Activated CD4-positive, alpha-beta T cell treated with anti-CD3 and anti-CD28 coated beads for 36 hours (primary cell): ENCODE results near the gene ABCB8. TPM values are rescaled to one million over a fixed set of nuclear protein-coding genes. Genes with fewer than 3 reads are reported as not detected.

Experiments
- ATAC-seq: fragments of 200-7000 bp; cut with Tn5 transposase; one replicate; pipeline ENCODE4 v1.10.0; 2021; ENCODE audit warnings: mild to moderate bottlenecking, moderate library complexity
- CTCF ChIA-PET: fragments of 350-600 bp; sonication (Branson Sonifier 250); formaldehyde crosslinking; loops from one replicate; lab custom pipeline; 2021; ENCODE audit warnings: antibody characterized with exemption; lab: Charles Lee
- POLR2A ChIA-PET: fragments of 350-600 bp; sonication (Branson Sonifier 250); formaldehyde crosslinking; loops from one replicate; lab custom pipeline; 2021; ENCODE audit warnings: antibody characterized with exemption, inconsistent platforms; lab: Charles Lee
- DNase-seq: peaks from one replicate; pipeline ENCODE4 v3.0.0-alpha.2; 2020
- H3K27ac Mint-ChIP-seq: one replicate; pipeline ENCODE4 v1.8.0; 2021; ENCODE audit warnings: mixed read lengths
- H3K27me3 Mint-ChIP-seq: one replicate; pipeline ENCODE4 v1.8.0; 2021; ENCODE audit warnings: mixed read lengths
- H3K36me3 Mint-ChIP-seq: one replicate; pipeline ENCODE4 v1.8.0; 2021; ENCODE audit warnings: low read depth, mixed read lengths
- H3K4me1 Mint-ChIP-seq: one replicate; pipeline ENCODE4 v1.8.0; 2021; ENCODE audit warnings: mixed read lengths
- H3K4me3 Mint-ChIP-seq: one replicate; pipeline ENCODE4 v1.8.0; 2021; ENCODE audit warnings: mild to moderate bottlenecking, moderate library complexity, mixed read lengths
- H3K9me3 Mint-ChIP-seq: one replicate; pipeline ENCODE4 v1.8.0; 2021; ENCODE audit warnings: low read depth, mixed read lengths
- intact Hi-C, 2 experiments: fragments of 100-400 bp; cut with DNase I in 1 of 2; cut with micrococcal nuclease in 1 of 2; formaldehyde crosslinking; loops; one replicate each; pipeline versions ENCODE4 v1.14.2 to v1.15.1; 2022 to 2024; cut with DNase I, micrococcal nuclease
- total RNA-seq, 2 experiments: library from RNA; stranded (reverse); gene quantifications; one replicate each; pipeline ENCODE4 v1.2.3, GENCODE V29; 2021

ABCB8 gene
- total RNA-seq = 10 to 100 TPM; 41.9 to 44.5 TPM

DNA sequence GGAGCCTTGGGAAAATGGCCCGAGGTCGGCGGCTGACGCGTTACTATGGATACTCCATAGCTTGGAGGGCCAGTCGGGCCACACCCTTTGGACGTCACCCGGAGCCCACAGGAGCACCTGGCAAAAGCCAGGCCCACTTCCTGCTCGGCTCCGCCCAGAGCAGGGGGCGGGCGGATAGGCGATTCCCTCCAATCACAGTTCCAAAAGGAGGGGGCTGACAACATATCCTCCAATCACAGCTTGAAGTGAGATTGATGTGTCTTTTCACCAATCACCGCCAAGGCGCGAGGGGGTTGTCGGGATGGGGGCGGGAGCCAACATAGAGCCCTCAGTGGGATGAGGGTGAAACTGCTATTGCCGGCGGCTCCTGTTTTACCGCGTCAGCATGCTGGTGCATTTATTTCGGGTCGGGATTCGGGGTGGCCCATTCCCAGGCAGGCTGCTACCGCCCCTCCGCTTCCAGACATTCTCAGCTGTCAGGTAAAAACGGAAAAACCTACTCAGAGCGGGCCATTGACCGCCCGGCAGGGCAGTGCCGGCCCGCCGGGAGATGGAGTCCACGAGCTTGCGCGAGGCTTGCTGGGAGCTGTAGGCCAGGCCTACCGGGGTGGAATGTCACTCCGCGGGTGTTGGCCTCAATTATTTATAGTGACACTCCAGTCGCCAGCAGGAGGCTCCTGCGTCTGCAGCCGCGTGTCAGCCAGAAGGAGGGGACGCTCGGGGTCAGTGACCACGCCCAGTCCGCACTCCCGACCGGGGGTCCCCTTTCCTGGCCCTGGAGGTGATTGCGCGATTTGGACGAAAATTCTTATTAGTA, at the start of gene ABCB8:
TSS of gene ABCB8 (plus strand) at position 320 of the 817 bp plus-strand sequence. CDS start at position 386, 66 bp downstream.
- H3K4me1 Mint-ChIP-seq = peaks cover 23% of the 10 kb centered on the region
- peak within 1 kb of the TSS; percentile 95 for H3K27ac Mint-ChIP-seq
- H3K36me3 Mint-ChIP-seq = peaks cover 7% of the 10 kb centered on the region
- H3K4me3 Mint-ChIP-seq = peak within 1 kb of the TSS; percentile 97
- ATAC-seq (peak; percentile 95), DNase-seq (peak; percentile 99)
- no peaks in the 10 kb centered on the region for H3K27me3 Mint-ChIP-seq
- CTCF ChIA-PET = interaction anchor here (0.6 to 2.5 kb wide), 18 partner anchors 9 to 514 kb away, joined by 3 to 26 read pairs (median 4); partner anchors contain the start of genes ABCF2 and GIMAP7
- no peaks in the 10 kb centered on the region for H3K9me3 Mint-ChIP-seq
- intact Hi-C loops = loop anchor here (1.0 to 5.0 kb wide), 13 partner anchors 10 to 1190 kb away; partner anchors contain the start of genes ABCF2 (in 1 of the 2), FASTK (in 1 of the 2), NUB1 (in 1 of the 2) and TMUB1 (in 1 of the 2)
- POLR2A ChIA-PET = interaction anchor here (0.6 to 1.0 kb wide), 2 partner anchors 10 to 14 kb away, joined by 3 to 4 read pairs; no protein-coding TSS in a partner anchor

- H3K27me3 Mint-ChIP-seq = peaks cover 48% of the 10 kb centered on the region
- POLR2A ChIA-PET = no interaction called here
- H3K27ac Mint-ChIP-seq = no peak overlapping the region
Observed at GRCh38 chr7:150979713-150980390, 48.4 kb upstream of the ABCB8 start.

GRCh38 chr7:150980663-150981062, 47.6 kb upstream of the ABCB8 start:
- no peak for DNase-seq
- Mint-ChIP-seq H3K4me1 (peaks cover 18% of the 10 kb centered on the region), H3K36me3 (no peaks in the 10 kb centered on the region), H3K9me3 (no peaks in the 10 kb centered on the region), H3K4me3 (no peak overlapping the region), H3K27me3 (peaks cover 48% of the 10 kb centered on the region), H3K27ac (no peak overlapping the region)
- CTCF ChIA-PET = interaction anchor here (0.9 to 1.7 kb wide), 5 partner anchors 9 to 130 kb away, joined by 4 to 7 read pairs (median 6); no protein-coding TSS in a partner anchor
- no peak for ATAC-seq
- intact Hi-C loops = no loop called here
- POLR2A ChIA-PET = no interaction called here

More at GRCh38 chr7:150979713-150980390, 48.4 kb upstream of the ABCB8 start:
- Mint-ChIP-seq H3K36me3 (no peaks in the 10 kb centered on the region), H3K9me3 (no peaks in the 10 kb centered on the region), H3K4me3 (no peak overlapping the region), H3K4me1 (peaks cover 23% of the 10 kb centered on the region)
- no peak for ATAC-seq
- CTCF ChIA-PET = interaction anchor here (0.6 to 1.7 kb wide), 11 partner anchors 9 to 184 kb away, joined by 3 to 7 read pairs (median 4); no protein-coding TSS in a partner anchor
- no peak for DNase-seq
- intact Hi-C loops = no loop called here

- intact Hi-C loops = no loop called here
- POLR2A ChIA-PET = no interaction called here
- DNase-seq = no peak
- Mint-ChIP-seq H3K27ac (no peak overlapping the region), H3K4me1 (peaks cover 20% of the 10 kb centered on the region), H3K27me3 (peaks cover 43% of the 10 kb centered on the region), H3K9me3 (no peaks in the 10 kb centered on the region), H3K36me3 (no peaks in the 10 kb centered on the region), H3K4me3 (no peak overlapping the region)
- ATAC-seq = no peak
- CTCF ChIA-PET = interaction anchor here (1.9 kb wide), 1 partner anchor 19 kb away, joined by 7 read pairs; no protein-coding TSS in a partner anchor
Observed at GRCh38 chr7:150981644-150982043, 46.6 kb upstream of the ABCB8 start.

DNA sequence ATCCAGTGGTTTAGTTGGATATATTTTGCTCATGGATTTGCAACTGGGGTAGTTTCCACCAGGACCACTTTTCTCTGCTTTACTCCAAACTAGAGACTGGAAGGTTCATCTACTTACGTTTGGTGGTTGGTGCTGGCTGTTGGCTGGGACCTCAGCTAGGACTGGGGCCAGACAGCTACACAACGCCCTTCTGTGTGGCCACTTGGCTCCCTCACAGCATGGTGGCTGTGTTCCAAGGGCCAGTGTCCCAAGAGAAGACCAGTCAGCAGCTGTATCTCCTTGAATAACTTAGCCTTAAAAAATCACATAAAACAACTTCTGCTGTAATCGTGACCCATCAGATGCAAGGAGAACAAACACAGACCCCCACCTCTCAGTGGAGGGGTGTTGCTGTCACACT, 45.9 kb upstream of the ABCB8 start:
- H3K27me3 Mint-ChIP-seq = peaks cover 36% of the 10 kb centered on the region
- DNase-seq (no peak), ATAC-seq (no peak)
- ChIA-PET POLR2A (no interaction called here), CTCF (interaction anchor here (1.3 to 1.9 kb wide), 2 partner anchors 20 to 36 kb away, joined by 3 to 7 read pairs; no protein-coding TSS in a partner anchor)
- H3K4me1 Mint-ChIP-seq = peaks cover 13% of the 10 kb centered on the region
- H3K4me3 Mint-ChIP-seq = no peak overlapping the region
- no peaks in the 10 kb centered on the region for H3K36me3 Mint-ChIP-seq
- H3K27ac Mint-ChIP-seq = no peak overlapping the region
- H3K9me3 Mint-ChIP-seq = no peaks in the 10 kb centered on the region
- intact Hi-C loops = no loop called here

- Mint-ChIP-seq H3K36me3 (no peaks in the 10 kb centered on the region), H3K27me3 (peaks cover 31% of the 10 kb centered on the region), H3K9me3 (no peaks in the 10 kb centered on the region), H3K27ac (no peak overlapping the region), H3K4me1 (peaks cover 21% of the 10 kb centered on the region), H3K4me3 (no peak overlapping the region)
- ATAC-seq = no peak
- CTCF ChIA-PET = interaction anchor here (0.6 to 4.8 kb wide), 22 partner anchors 9 to 125 kb away, joined by 3 to 47 read pairs (median 4); no protein-coding TSS in a partner anchor
- peak; percentile 54 for DNase-seq
- POLR2A ChIA-PET = no interaction called here
- intact Hi-C loops = no loop called here
Observed at GRCh38 chr7:150983893-150984368, 44.3 kb upstream of the ABCB8 start.

DNA sequence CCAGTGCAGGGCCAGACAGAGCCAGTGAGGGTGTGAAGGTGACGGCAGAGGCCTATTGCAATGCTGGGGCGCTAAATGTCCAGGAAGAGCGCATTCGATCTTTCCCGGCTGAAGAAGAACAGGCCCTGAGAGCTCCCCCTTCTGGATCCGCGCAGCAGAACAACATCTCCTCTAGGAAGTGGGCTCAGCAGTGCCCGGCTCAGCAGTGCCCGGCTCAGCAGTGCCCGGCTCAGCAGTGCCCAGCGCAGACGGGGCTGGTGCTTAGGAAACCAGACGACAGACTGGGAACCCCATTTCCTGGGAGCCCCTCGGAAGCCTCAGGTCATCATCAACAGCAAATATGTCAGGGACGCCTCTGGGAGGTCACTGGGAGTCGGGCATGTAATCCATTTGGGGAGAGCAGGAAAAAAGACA, 42.1 kb upstream of the ABCB8 start:
- Mint-ChIP-seq H3K27me3 (peaks cover 18% of the 10 kb centered on the region), H3K27ac (no peak overlapping the region), H3K4me1 (peaks cover 26% of the 10 kb centered on the region), H3K4me3 (no peak overlapping the region), H3K36me3 (peaks cover 3% of the 10 kb centered on the region), H3K9me3 (peaks cover 15% of the 10 kb centered on the region)
- peak; percentile 78 for DNase-seq
- CTCF ChIA-PET = interaction anchor here (0.6 to 4.8 kb wide), 21 partner anchors 8 to 122 kb away, joined by 3 to 47 read pairs (median 4); no protein-coding TSS in a partner anchor
- intact Hi-C loops = loop anchor here (2.0 to 5.0 kb wide), 2 partner anchors 109 to 207 kb away; no protein-coding TSS in a partner anchor
- ATAC-seq = peak; percentile 56
- POLR2A ChIA-PET = no interaction called here

DNA sequence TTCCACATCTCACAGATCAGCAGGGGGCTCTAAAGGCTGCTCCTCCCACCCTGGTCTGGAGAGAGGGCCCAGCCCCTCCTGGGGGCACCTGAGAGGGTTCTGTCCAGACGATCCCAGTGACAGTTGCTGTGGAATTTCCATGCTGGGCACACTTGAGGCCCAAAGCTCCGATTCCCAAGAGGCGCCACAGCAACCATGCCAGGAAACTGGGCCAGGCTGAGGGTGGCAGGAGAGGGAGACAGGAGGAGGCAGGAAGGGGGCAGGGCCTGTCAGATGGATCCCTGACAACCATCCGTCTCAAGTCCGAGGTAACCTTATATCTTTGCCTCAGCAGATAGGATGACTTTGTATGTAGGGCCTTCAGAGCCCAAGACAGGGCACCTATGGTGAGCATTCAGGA, 41.7 kb upstream of the ABCB8 start:
- CTCF ChIA-PET = interaction anchor here (1.0 to 4.8 kb wide), 13 partner anchors 8 to 122 kb away, joined by 3 to 47 read pairs (median 7); no protein-coding TSS in a partner anchor
- DNase-seq = no peak
- POLR2A ChIA-PET = no interaction called here
- H3K27me3 Mint-ChIP-seq = peaks cover 13% of the 10 kb centered on the region
- peaks cover 3% of the 10 kb centered on the region for H3K36me3 Mint-ChIP-seq
- no peak overlapping the region for H3K27ac Mint-ChIP-seq
- H3K9me3 Mint-ChIP-seq = peaks cover 19% of the 10 kb centered on the region
- intact Hi-C loops = loop anchor here (2.0 to 5.0 kb wide), 2 partner anchors 109 to 208 kb away; no protein-coding TSS in a partner anchor
- ATAC-seq = no peak
- no peak overlapping the region for H3K4me3 Mint-ChIP-seq
- H3K4me1 Mint-ChIP-seq = peaks cover 26% of the 10 kb centered on the region

DNA sequence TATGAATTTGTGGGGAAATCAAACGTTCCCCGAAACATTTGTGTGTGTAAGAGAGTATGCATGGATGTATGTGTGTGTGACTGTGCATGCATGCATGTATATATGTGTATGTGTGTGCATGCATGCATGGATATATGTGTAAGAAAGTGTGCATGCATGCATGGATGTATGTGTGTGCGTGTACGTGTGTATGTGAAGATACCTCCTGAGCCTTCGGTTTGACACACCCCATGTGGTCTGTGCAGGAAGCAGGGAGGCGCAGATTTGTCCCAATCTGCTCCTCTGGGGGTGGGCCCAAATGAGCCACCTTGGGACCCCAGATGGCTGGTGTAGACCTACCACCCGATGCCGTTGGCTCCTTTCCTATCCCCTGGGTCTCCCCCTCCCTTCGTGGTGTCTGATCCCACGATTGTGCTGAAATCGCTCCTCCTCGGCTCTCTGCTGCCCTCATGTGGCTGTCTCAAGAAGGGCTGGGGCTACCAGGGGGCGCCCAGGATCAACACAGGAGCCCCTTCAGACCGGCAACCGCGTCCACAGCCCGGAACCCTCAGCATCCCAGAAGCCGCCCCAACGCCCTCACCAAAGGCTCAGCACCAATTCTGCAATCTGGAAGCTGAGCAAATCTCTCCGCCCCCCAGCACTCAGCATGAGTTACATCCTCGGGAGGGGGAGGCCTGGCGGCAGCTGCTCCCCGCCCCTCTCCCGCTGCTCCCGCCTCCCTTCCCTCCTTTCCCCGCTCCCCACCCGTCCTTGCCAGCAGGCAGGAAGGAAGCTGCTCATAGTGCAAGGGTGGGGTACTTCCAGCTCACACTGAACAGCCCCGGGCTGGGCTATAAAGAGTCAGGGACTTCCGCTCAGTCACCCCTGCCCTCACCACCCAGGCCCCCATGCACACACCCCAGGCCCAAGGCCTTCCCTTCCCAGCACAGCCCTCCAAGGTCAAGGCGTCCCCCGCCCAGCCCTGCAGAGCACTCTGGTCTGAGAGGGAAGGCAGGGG, 39.7 kb upstream of the ABCB8 start:
- no peaks in the 10 kb centered on the region for H3K27me3 Mint-ChIP-seq
- ATAC-seq = peak; percentile 78
- peaks cover 19% of the 10 kb centered on the region for H3K9me3 Mint-ChIP-seq
- no peak overlapping the region for H3K27ac Mint-ChIP-seq
- peak; percentile 83 for DNase-seq
- POLR2A ChIA-PET = no interaction called here
- peak overlapping the region; percentile 8 for H3K4me3 Mint-ChIP-seq
- peaks cover 3% of the 10 kb centered on the region for H3K36me3 Mint-ChIP-seq
- CTCF ChIA-PET = interaction anchor here (0.7 to 3.3 kb wide), 13 partner anchors 8 to 298 kb away, joined by 3 to 17 read pairs (median 3); no protein-coding TSS in a partner anchor
- H3K4me1 Mint-ChIP-seq = peaks cover 26% of the 10 kb centered on the region
- intact Hi-C loops = loop anchor here (1.0 to 5.0 kb wide), 4 partner anchors 25 to 210 kb away; no protein-coding TSS in a partner anchor

GRCh38 chr7:150989456-150989855, 38.8 kb upstream of the ABCB8 start:
- POLR2A ChIA-PET = no interaction called here
- intact Hi-C loops = loop anchor here (5.0 kb wide), 1 partner anchor 112 kb away; no protein-coding TSS in a partner anchor
- DNase-seq (peak; percentile 3), ATAC-seq (no peak)
- peaks cover 19% of the 10 kb centered on the region for H3K9me3 Mint-ChIP-seq
- no peak overlapping the region for H3K4me3 Mint-ChIP-seq
- no peaks in the 10 kb centered on the region for H3K27me3 Mint-ChIP-seq
- peaks cover 3% of the 10 kb centered on the region for H3K36me3 Mint-ChIP-seq
- CTCF ChIA-PET = interaction anchor here (0.7 to 3.3 kb wide), 13 partner anchors 8 to 298 kb away, joined by 3 to 17 read pairs (median 3); no protein-coding TSS in a partner anchor
- H3K27ac Mint-ChIP-seq = no peak overlapping the region
- H3K4me1 Mint-ChIP-seq = peaks cover 30% of the 10 kb centered on the region
